Activated CD4-positive, alpha-beta T cell treated with anti-CD3 and anti-CD28 coated beads, Interleukin-2, amount 10 ng/mL, durations not matched to agents 7 days and 5 days (primary cell): ENCODE measurements around the gene FERMT3. TPM values are rescaled to one million over a fixed set of nuclear protein-coding genes. Genes with fewer than 3 reads are reported as not detected.

Source experiments
- CTCF ChIA-PET: fragments of 350-600 bp; sonication (Branson Sonifier 250); formaldehyde crosslinking; loops from one replicate; lab custom pipeline; 2021; ENCODE audit warnings: antibody characterized with exemption; lab: Charles Lee
- POLR2A ChIA-PET: fragments of 350-600 bp; sonication (Branson Sonifier 250); formaldehyde crosslinking; loops from one replicate; lab custom pipeline; 2021; ENCODE audit warnings: antibody characterized with exemption; lab: Charles Lee
- DNase-seq: peaks from one replicate; pipeline ENCODE4 v3.0.0-alpha.2; 2020
- H3K27ac Mint-ChIP-seq: one replicate; pipeline ENCODE4 v1.8.0; 2021; ENCODE audit warnings: mild to moderate bottlenecking, moderate library complexity, mixed read lengths
- H3K27me3 Mint-ChIP-seq: one replicate; pipeline ENCODE4 v1.8.0; 2021; ENCODE audit warnings: mixed read lengths
- H3K36me3 Mint-ChIP-seq: one replicate; pipeline ENCODE4 v1.8.0; 2021; ENCODE audit warnings: low read depth, mixed read lengths
- H3K4me1 Mint-ChIP-seq: one replicate; pipeline ENCODE4 v1.8.0; 2021; ENCODE audit warnings: mixed read lengths
- H3K4me3 Mint-ChIP-seq: one replicate; pipeline ENCODE4 v1.8.0; 2021; ENCODE audit warnings: mild to moderate bottlenecking, moderate library complexity, mixed read lengths
- H3K9me3 Mint-ChIP-seq: one replicate; pipeline ENCODE4 v1.8.0; 2021; ENCODE audit warnings: mixed read lengths
- total RNA-seq, 2 experiments: library from RNA; stranded (reverse); gene quantifications; one replicate each; pipeline ENCODE4 v1.2.3, GENCODE V29; 2021

The FERMT3 gene
- total RNA-seq, 2 experiments from 2014 or later = 190 to 207 TPM

DNA sequence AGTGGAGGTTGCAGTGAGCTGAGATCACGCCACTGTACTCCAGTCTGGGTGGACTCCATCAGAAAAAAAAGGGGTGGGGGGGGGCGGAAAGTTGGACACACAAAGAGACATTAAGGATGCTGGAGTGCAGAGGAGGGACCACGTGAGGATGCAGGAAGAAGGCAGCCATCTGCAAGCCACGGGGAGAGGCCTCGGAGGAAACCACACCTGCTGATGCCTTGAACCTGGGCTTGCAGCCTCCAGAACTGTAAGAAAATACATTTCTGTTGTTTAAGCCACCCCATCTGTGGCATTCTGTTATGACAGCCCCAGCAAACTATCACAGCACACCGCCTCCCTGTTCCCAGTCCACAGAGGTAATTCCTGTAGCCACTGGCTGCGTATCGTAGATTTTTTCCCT, 29.8 kb upstream of the FERMT3 start:
- H3K4me3 Mint-ChIP-seq = no peak overlapping the region
- H3K9me3 Mint-ChIP-seq = peaks cover 4% of the 10 kb centered on the region
- H3K27ac Mint-ChIP-seq = peak overlapping the region; percentile 82
- ChIA-PET POLR2A (no interaction called here), CTCF (interaction anchor here (0.7 to 1.2 kb wide), 2 partner anchors 24 to 1815 kb away, joined by 3 to 4 read pairs; no protein-coding TSS in a partner anchor)
- peaks cover 9% of the 10 kb centered on the region for H3K36me3 Mint-ChIP-seq
- DNase-seq = peak; percentile 40
- H3K4me1 Mint-ChIP-seq = peaks cover 29% of the 10 kb centered on the region
- H3K27me3 Mint-ChIP-seq = no peaks in the 10 kb centered on the region

DNA sequence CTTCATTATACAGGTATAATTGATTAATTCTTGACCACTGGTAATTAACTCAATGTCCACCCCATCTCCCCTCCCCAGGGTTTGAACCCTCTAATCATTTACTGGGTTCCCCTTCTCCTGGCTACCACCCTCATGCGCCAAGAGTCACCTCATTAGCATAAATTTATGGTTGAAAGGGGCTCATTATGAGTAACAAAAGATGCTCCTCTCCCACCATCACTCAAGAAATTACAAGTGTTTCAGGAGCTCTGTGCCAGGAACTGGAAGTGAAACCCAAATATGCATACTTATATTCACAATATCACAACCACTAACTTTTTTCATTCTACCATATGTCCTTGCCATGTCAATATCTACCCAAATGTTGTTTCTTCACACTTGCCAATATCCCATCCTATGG, 28.3 kb upstream of the FERMT3 start:
- H3K4me3 Mint-ChIP-seq = no peak overlapping the region
- H3K27me3 Mint-ChIP-seq = no peaks in the 10 kb centered on the region
- POLR2A ChIA-PET = no interaction called here
- CTCF ChIA-PET = interaction anchor here (0.7 to 1.3 kb wide), 3 partner anchors 26 to 215 kb away, joined by 3 read pairs; no protein-coding TSS in a partner anchor
- peaks cover 11% of the 10 kb centered on the region for H3K36me3 Mint-ChIP-seq
- peaks cover 38% of the 10 kb centered on the region for H3K4me1 Mint-ChIP-seq
- no peak for DNase-seq
- H3K9me3 Mint-ChIP-seq = peaks cover 4% of the 10 kb centered on the region
- no peak overlapping the region for H3K27ac Mint-ChIP-seq

DNA sequence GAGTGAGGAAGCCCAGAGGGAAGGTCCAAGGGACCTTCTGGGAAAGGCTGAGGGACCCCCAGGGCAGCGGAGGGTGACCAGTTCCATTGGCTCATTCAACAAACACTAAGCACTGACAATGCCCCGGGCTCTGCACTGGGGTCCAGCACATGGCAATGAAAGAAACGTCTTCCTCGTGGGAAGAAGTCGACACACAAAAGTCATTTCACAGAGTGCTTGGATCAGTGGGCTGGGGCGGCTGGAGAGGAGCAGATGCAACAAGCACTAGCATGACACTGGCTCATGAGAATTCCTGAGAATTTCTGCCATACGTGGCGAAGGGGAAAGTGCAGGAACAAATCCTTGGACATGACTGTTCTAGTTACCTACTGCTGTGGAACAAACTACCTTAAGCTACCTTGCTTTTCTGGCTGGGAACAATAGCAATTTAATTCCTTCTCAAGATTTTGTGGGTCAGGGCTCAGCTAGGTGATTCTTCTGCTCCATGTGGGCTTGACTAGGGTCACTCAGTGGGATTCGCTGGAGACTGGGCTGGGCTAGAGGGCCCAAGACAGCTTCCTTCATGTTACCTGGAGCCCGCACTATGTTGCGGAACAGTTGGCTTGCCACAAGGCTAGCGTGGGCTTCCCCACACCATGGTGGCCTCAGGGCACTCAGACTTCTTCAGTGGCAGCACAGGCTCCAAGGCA, 27.4 kb upstream of the FERMT3 start:
- ChIA-PET CTCF (interaction anchor here (0.5 to 1.3 kb wide), 2 partner anchors 40 to 196 kb away, joined by 3 read pairs; no protein-coding TSS in a partner anchor), POLR2A (no interaction called here)
- H3K4me1 Mint-ChIP-seq = peaks cover 46% of the 10 kb centered on the region

DNA sequence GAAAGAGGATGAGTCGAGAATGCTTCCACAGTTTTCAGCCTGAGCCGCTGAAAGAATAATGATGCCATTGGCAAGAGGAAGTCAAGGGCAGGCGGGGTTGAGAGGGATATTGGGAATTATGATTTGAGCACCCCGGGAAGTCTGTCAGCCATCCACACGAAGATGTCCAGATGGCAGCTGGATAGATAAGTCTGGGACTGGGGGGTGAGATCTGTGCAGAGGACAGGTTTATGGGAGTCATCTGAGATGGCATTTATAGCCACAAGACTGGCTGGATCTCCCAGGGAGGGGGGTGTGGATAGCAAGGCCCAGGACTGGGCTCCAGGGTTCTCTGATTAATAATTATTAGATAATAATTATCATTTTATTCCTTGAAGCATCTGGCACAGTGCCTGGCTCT, 25.6 kb upstream of the FERMT3 start:
- H3K4me3 Mint-ChIP-seq = no peak overlapping the region
- no peaks in the 10 kb centered on the region for H3K27me3 Mint-ChIP-seq
- H3K4me1 Mint-ChIP-seq = peaks cover 53% of the 10 kb centered on the region
- no peak for DNase-seq
- no peaks in the 10 kb centered on the region for H3K9me3 Mint-ChIP-seq
- H3K27ac Mint-ChIP-seq = no peak overlapping the region
- ChIA-PET CTCF (interaction anchor here (0.9 to 1.8 kb wide), 5 partner anchors 10 to 124 kb away, joined by 3 to 6 read pairs (median 4); partner anchors contain the start of gene MACROD1), POLR2A (no interaction called here)
- peaks cover 5% of the 10 kb centered on the region for H3K36me3 Mint-ChIP-seq

More for the DNA sequence above, 27.4 kb upstream of the FERMT3 start:
- Mint-ChIP-seq H3K27me3 (no peaks in the 10 kb centered on the region), H3K4me3 (no peak overlapping the region), H3K9me3 (peaks cover 2% of the 10 kb centered on the region), H3K36me3 (peaks cover 6% of the 10 kb centered on the region), H3K27ac (no peak overlapping the region)
- no peak for DNase-seq

DNA sequence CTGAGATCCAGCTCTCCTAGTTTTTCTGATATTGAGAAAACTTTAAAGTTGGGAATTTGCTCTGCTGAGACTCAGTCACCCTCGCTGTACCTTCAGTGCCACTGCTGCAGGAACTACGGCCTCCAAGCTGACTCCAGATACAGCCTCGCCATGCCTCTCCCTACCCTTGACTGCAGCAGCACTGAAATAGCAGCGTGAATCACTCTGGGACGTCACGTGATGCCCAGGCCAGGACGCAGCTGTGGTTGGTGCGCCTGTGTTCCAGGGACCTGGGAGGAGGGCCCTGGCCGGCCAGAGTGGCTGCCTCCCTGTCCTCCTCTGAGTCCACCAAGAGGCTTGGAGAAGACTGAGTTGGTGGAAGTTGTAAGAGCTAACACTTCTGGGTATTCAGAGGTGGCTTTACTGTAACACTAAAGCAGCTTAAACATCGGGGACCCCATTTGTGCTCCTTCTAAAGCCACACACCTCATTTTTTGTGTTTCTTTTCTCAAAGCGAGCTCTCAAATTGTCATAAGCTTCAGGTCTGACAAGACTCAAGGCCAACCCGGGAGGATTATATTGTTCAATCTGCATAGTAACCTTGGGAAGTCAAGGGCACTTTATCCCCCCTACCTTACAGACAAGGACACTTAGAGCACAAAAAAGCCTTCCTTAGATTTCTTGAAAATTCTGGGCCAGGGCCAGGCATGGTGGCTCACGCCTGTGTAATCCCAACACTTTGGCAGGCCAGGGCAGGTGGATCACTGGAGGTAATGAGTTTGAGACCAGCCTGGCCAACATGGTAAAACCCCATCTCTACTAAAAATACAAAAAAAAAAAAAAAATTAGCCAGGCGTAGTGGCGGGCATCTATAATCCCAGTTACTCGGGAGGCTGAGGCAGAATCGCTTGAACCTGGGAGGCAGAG, 24.8 kb upstream of the FERMT3 start:
- no peak overlapping the region for H3K4me3 Mint-ChIP-seq
- H3K27me3 Mint-ChIP-seq = no peaks in the 10 kb centered on the region
- no peaks in the 10 kb centered on the region for H3K9me3 Mint-ChIP-seq
- ChIA-PET CTCF (interaction anchor here (0.9 to 1.8 kb wide), 5 partner anchors 9 to 123 kb away, joined by 3 to 6 read pairs (median 4); partner anchors contain the start of gene MACROD1), POLR2A (no interaction called here)
- DNase-seq = peak; percentile 57
- H3K36me3 Mint-ChIP-seq = peaks cover 6% of the 10 kb centered on the region
- H3K4me1 Mint-ChIP-seq = peaks cover 49% of the 10 kb centered on the region
- H3K27ac Mint-ChIP-seq = peak overlapping the region; percentile 62

DNA sequence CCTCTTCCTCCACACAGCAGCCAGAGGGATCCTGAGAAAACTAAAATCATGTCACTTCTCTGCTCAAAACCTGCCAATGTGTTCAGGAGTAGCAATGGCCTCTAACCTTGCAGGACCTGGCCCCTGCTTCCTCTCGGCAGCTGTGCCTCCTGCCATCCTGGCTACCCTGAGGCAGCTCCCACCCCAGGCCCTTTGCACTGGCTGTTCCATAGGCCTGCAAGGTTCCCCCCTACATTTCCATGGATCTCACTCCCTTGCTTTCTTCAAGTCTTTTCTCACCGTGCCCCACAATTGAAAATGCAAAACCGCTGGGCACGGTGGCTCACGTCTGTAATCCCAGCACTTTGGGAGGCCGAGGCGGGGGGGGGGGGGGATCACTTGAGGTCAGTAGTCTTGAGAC, 22.6 kb upstream of the FERMT3 start:
- CTCF ChIA-PET = interaction anchor here (1.1 kb wide), 1 partner anchor 21 kb away, joined by 3 read pairs; no protein-coding TSS in a partner anchor

DNA sequence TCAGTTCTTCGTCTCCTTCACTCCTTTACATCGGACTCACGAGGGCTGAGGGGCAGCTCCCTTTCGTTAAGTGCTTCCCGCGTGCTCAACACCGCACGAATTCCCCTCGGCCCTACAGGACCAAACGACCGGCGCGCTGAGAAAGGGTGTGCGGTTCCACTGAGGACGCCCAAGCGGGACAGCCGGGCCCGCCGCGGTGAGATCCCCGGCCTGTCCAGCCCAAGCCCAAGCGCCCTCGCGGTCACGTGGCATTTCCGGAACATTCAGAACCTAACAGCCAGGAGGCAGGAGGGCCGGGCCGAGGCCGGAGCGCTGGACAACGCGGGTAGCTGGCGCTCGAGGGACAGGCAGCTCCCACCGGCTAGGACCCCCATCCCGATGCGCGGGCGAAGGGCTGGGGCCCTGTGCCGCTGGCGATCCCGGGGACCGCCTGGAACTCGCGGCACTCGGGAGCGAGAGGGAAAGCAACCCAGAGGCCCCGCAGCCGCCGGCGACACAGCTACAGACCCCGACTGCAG, 21.3 kb upstream of the FERMT3 start:
- no peaks in the 10 kb centered on the region for H3K9me3 Mint-ChIP-seq
- H3K36me3 Mint-ChIP-seq = peaks cover 15% of the 10 kb centered on the region
- POLR2A ChIA-PET = interaction anchor here (0.6 to 0.9 kb wide), 2 partner anchors 19 to 200 kb away, joined by 3 read pairs; partner anchors contain the start of gene MACROD1
- H3K4me1 Mint-ChIP-seq = peaks cover 45% of the 10 kb centered on the region
- CTCF ChIA-PET = interaction anchor here (0.6 to 16.2 kb wide), 9 partner anchors 12 to 694 kb away, joined by 3 to 141 read pairs (median 4); partner anchors contain the start of genes FERMT3, PRDX5 and TRMT112
- H3K4me3 Mint-ChIP-seq = peak overlapping the region; percentile 94
- DNase-seq = no peak
- H3K27ac Mint-ChIP-seq = peak overlapping the region; percentile 92
- H3K27me3 Mint-ChIP-seq = no peaks in the 10 kb centered on the region

More for the DNA sequence above, 22.6 kb upstream of the FERMT3 start:
- Mint-ChIP-seq H3K27me3 (no peaks in the 10 kb centered on the region), H3K4me1 (peaks cover 40% of the 10 kb centered on the region), H3K4me3 (peak overlapping the region; percentile 20), H3K9me3 (no peaks in the 10 kb centered on the region), H3K27ac (no peak overlapping the region), H3K36me3 (peaks cover 12% of the 10 kb centered on the region)
- POLR2A ChIA-PET = no interaction called here
- no peak for DNase-seq

DNA sequence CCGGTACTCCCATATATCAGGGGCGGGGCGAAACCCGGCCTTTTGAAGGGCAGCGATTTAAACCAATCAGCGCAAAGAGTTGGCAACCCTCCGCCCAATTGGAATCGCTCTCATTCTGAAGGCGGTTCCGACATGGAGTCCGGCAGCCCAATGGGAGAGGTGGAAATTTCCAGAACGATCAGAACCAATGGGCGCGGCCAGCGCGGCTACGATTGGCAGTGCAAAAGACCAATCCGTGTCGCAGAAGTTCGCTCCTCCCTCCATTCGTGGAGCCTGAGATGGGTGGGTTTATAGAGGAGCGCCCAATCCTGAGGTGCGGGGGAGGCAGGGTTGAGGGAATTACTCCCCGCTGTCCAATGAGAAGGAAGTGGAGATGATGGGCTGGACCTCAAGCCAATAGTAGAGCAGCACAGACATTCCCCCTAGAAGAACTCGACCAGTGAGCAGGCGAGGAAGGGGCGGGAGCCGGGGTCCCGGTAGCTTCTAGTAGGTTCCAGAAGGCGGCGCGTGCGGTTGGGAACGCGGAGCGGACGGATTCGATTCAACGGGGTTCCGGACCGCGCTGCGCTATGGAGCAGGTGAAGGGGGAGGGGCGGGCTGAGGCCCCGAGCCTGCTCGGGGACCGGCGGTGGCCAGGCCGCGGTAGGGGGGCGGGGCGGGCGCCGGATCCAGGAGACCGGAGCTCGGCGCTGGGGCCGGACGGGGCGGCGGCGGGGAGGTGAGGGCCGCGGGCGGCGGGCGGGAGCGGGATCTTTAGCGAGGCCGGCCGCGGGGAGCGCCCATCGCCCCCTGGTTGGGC, 20.6 kb upstream of the FERMT3 start, which contains the start of gene STIP1:
TSS of gene STIP1 (plus strand) at position 479 of the 799 bp plus-strand sequence. CDS start at position 570, 91 bp downstream.
- H3K27me3 Mint-ChIP-seq = no peaks in the 10 kb centered on the region
- no peaks in the 10 kb centered on the region for H3K9me3 Mint-ChIP-seq
- peaks cover 46% of the 10 kb centered on the region for H3K4me1 Mint-ChIP-seq
- POLR2A ChIA-PET = interaction anchor here (0.6 to 0.9 kb wide), 2 partner anchors 20 to 201 kb away, joined by 3 read pairs; partner anchors contain the start of gene MACROD1
- DNase-seq = peak; percentile 99
- H3K27ac Mint-ChIP-seq = peak within 1 kb of the TSS; percentile 98
- peak within 1 kb of the TSS; percentile 94 for H3K4me3 Mint-ChIP-seq
- CTCF ChIA-PET = interaction anchor here (0.6 to 16.2 kb wide), 9 partner anchors 11 to 693 kb away, joined by 3 to 141 read pairs (median 5); partner anchors contain the start of genes FERMT3, PRDX5 and TRMT112
- H3K36me3 Mint-ChIP-seq = peaks cover 18% of the 10 kb centered on the region

DNA sequence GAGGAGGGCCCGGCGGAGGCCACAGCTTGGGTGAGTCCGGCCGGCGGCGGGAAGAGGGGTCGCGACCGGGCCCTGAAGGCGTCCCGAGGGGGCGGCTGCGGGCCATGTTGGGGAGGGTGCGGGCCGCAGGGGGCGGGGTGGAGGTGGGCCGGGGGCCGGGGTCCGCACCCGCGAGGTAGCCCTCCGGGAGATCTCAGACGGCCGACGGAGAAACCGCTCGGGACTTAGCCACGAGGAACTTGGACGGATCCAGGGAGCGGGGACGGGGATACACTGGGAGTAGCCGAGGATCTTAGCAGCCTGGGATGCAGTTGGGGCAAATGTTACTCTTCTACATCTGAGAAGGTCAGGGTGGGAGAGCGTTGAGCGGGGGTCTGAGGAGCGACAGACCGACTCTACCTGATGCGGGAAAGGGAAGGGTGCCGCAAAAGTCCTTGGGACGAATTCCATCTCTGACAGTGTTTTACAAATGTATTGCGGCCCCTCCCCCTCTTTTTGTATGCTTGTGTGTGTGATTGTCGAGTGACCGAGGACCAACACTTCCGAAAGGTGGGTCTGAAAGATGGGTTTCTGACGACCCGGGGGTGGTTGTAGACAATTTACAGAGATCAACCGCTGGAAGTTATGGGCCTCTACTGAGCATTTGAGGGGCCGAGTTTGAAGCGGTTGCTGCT, 19.9 kb upstream of the FERMT3 start:
- CTCF ChIA-PET = interaction anchor here (0.6 to 16.2 kb wide), 12 partner anchors 10 to 333 kb away, joined by 3 to 141 read pairs (median 5); partner anchors contain the start of genes FERMT3, PRDX5 and TRMT112
- Mint-ChIP-seq H3K27me3 (no peaks in the 10 kb centered on the region), H3K27ac (no peak overlapping the region), H3K4me3 (no peak overlapping the region), H3K9me3 (no peaks in the 10 kb centered on the region), H3K36me3 (peaks cover 18% of the 10 kb centered on the region), H3K4me1 (peaks cover 40% of the 10 kb centered on the region)
- POLR2A ChIA-PET = interaction anchor here (0.6 to 1.1 kb wide), 4 partner anchors 18 to 131 kb away, joined by 3 to 4 read pairs (median 4); partner anchors contain the start of gene PRDX5
- DNase-seq = peak; percentile 56

DNA sequence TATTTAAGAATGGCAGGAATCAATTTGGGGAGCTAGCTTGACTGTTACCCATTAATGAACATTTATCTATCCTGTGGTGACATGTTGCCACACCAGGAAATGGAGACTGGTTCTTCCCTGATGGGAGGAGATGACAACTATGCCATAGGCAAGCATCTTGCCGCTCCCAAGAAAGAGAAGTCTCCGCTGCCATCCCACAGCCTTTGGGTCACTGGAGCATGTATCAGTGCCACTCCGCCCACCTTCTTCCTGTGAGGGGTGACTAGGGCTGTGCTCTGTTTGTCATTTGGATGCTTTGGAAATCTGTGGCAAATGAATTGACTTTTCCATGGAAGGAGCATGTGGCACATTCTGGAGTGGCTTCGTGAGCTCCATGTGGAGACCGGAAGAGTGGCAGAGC, 14.1 kb upstream of the FERMT3 start:
- no peaks in the 10 kb centered on the region for H3K9me3 Mint-ChIP-seq
- CTCF ChIA-PET = interaction anchor here (16.2 kb wide), 1 partner anchor 14 kb away, joined by 141 read pairs; the partner anchor contains the start of gene FERMT3
- peak overlapping the region; percentile 46 for H3K27ac Mint-ChIP-seq
- peaks cover 59% of the 10 kb centered on the region for H3K36me3 Mint-ChIP-seq
- no peaks in the 10 kb centered on the region for H3K27me3 Mint-ChIP-seq
- no peak for DNase-seq
- POLR2A ChIA-PET = no interaction called here
- H3K4me1 Mint-ChIP-seq = peaks cover 31% of the 10 kb centered on the region
- no peak overlapping the region for H3K4me3 Mint-ChIP-seq

DNA sequence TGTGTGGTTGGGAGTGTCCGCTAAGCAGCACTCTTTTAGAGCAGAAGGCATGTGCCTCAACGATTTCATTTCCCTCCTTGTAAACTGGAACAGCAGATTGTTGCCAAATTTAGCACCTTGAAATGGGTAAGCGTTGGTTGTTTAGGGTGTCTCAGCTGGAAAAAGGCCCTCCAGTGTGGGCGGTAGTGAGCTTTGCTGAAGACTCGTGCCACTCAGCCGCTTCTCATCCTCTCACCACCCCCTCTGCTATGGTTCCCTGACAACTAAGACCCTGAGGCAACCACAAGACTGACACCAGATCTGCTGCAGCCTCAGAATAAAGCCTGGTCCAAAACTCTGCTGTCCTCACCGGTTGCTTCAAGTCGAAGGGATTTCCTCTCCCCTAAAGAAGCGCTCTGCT, 9.9 kb upstream of the FERMT3 start:
- ChIA-PET POLR2A (no interaction called here), CTCF (interaction anchor here (0.7 to 16.2 kb wide), 7 partner anchors 8 to 104 kb away, joined by 3 to 141 read pairs (median 3); partner anchors contain the start of genes FERMT3 and STIP1)
- Mint-ChIP-seq H3K27ac (peak overlapping the region; percentile 14), H3K27me3 (no peaks in the 10 kb centered on the region), H3K4me3 (no peak overlapping the region), H3K36me3 (peaks cover 70% of the 10 kb centered on the region), H3K9me3 (no peaks in the 10 kb centered on the region), H3K4me1 (peaks cover 24% of the 10 kb centered on the region)
- DNase-seq = no peak
